Breast epithelium (tissue), 3 donors: ENCODE results near the gene ZMYND8.

Experiments
- CTCF ChIP-seq, 3 donors: fragments of 450-650 bp; IDR thresholded peaks; one replicate each; pipeline ENCODE4 v1.5.1; 2016 to 2017; ENCODE audit warnings: antibody characterized with exemption in 3 of 3, mild to moderate bottlenecking in 3 of 3, moderate library complexity in 3 of 3
- POLR2A ChIP-seq: fragments of 450-650 bp; IDR thresholded peaks from one replicate; pipeline ENCODE4 v1.6.1; 2016; ENCODE audit warnings: antibody characterized with exemption, mild to moderate bottlenecking, moderate library complexity
- POLR2AphosphoS5 ChIP-seq, 3 donors: sonication (generic); formaldehyde crosslinking; IDR thresholded peaks; one replicate each; pipeline ENCODE4 v1.6.1; 2017; ENCODE audit warnings: antibody characterized with exemption in 3 of 3

GRCh38 chr20:47318586-47319516 lies 37.6 kb downstream of the ZMYND8 start:
- TF ChIP-seq CTCF (IDR thresholded peaks at IDR 0.05): peak in 1 of 3 donors; percentile 8
- peak; percentile 75 to 81 (median 80) for TF ChIP-seq POLR2AphosphoS5 (IDR thresholded peaks at IDR 0.05)
- peak; percentile 53 for TF ChIP-seq POLR2A
